ENCODE measurements around the gene LPCAT2. TPM values are rescaled to one million over a fixed set of nuclear protein-coding genes. Genes with fewer than 3 reads are reported as not detected.

LPCAT2 gene
- total and polyA plus RNA-seq, 2 of the 8 experiments (the other 6 are each of a cell fraction or from before 2014, with no cell fraction given): 2.2 to 10.6 TPM

DNA sequence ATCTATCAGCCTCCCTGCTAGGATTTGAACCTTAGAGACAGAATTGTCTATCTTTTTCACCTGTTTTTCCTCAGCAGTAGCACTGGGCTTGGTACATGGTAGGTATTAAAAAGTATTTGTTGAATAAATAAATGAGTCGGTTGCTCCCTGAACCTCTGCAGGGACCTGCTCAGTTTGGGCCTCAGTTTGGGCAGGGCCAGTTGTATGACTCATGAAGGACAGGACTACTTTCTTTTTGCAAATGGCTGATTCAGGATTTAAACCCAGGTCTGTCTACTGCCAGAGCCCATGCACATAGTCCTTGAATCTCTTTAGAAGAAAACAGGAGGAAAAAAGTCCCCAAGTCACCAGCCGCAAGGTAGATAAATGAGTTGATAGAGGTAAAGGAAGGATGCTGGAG is 26.8 kb upstream of the LPCAT2 start:
- no peak overlapping the region for H3K18ac ChIP-seq (ENCODE audit: extremely low read depth, low read length)
- H3K56ac ChIP-seq (replicated peaks; ENCODE audit: insufficient read length, low read depth, low read length): no peak overlapping the region
- ChIA-PET POLR2A (ENCODE audit: partially characterized antibody) (no interaction called here), CTCF (ENCODE audit: partially characterized antibody) (no interaction called here)
- H2BK20ac ChIP-seq (ENCODE audit: low read length): no peak overlapping the region
- no peak overlapping the region for H2AK5ac ChIP-seq (ENCODE audit: low read depth, low read length)
- H4K91ac ChIP-seq (replicated peaks; ENCODE audit: insufficient read length, low read length): no peak overlapping the region
- no peak overlapping the region for H3K4ac ChIP-seq (replicated peaks; ENCODE audit: insufficient read length, low read depth, low read length)
- 93% methylated on average over 2 of the region's 2 CpGs; no CpG with 5 or more reads in 1 of the 2 experiments for WGBS, 2 experiments (ENCODE audit: extremely low coverage in 1 of 2, insufficient coverage in 1 of 2, insufficient read length in 1 of 2, insufficient replicate concordance in 2 of 2, low coverage in 1 of 2, low lambda C conversion rate in 2 of 2, missing lambda C conversion rate in 1 of 2)
- H3K14ac ChIP-seq (ENCODE audit: insufficient read length): no peak overlapping the region
- H3K27me3 ChIP-seq (replicated peaks in 1 of 4; ENCODE audit: control insufficient read depth in 3 of 4, extremely low read depth in 1 of 4, insufficient read depth in 3 of 4, low read length in 3 of 4): peaks cover 7 to 38% (median 29%) of the 10 kb centered on the region in 4 experiments
- peaks cover 0 to 6% of the 10 kb centered on the region in 2 experiments for H4K20me1 ChIP-seq (replicated peaks in 1 of 2; ENCODE audit: control insufficient read depth in 1 of 2, insufficient read depth in 2 of 2, low read length in 2 of 2)
- no peaks in the 10 kb centered on the region; the same call in 1 of the 2 replicates for H3K79me1 ChIP-seq (ENCODE audit: low read depth, low read length)
- H3K36me3 ChIP-seq (ENCODE audit: control insufficient read depth in 2 of 4, insufficient read depth in 4 of 4, low read length in 3 of 4): no peaks in the 10 kb centered on the region; a peak in 2 of 8 replicates
- H3K79me2 ChIP-seq (ENCODE audit: control insufficient read depth in 1 of 2, insufficient read depth in 2 of 2, low read length in 2 of 2): no peaks in the 10 kb centered on the region
- no peaks in the 10 kb centered on the region for H3K9me3 ChIP-seq (ENCODE audit: insufficient read depth in 2 of 2, low read depth in 1 of 2, low read length in 1 of 2)
- no peak overlapping the region for H2AFZ ChIP-seq (ENCODE audit: low read length)
- H3K27ac ChIP-seq (ENCODE audit: low read depth, low read length): no peak overlapping the region
- peaks cover 15% of the 10 kb centered on the region for H3K23me2 ChIP-seq (ENCODE audit: low read depth, low read length)
- no peak overlapping the region for H2BK15ac ChIP-seq (ENCODE audit: low read length)
- no peak overlapping the region for H4K5ac ChIP-seq (ENCODE audit: insufficient read length, low read depth, low read length)
- DNase-seq (ENCODE audit: low read depth in 1 of 2, low spot score in 2 of 2): no peak
- H4K8ac ChIP-seq (ENCODE audit: extremely low read depth, insufficient read depth, low read length): no peak overlapping the region
- no peak for TF ChIP-seq TBP (IDR thresholded peaks at IDR 0.05; ENCODE audit: low read depth, low read length)
- TF ChIP-seq, protein P1, sequence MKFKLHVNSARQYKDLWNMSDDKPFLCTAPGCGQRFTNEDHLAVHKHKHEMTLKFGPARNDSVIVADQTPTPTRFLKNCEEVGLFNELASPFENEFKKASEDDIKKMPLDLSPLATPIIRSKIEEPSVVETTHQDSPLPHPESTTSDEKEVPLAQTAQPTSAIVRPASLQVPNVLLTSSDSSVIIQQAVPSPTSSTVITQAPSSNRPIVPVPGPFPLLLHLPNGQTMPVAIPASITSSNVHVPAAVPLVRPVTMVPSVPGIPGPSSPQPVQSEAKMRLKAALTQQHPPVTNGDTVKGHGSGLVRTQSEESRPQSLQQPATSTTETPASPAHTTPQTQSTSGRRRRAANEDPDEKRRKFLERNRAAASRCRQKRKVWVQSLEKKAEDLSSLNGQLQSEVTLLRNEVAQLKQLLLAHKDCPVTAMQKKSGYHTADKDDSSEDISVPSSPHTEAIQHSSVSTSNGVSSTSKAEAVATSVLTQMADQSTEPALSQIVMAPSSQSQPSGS (IDR thresholded peaks at IDR 0.05; ENCODE audit: low read length): no peak
- no peak for TF ChIP-seq PHF8 (conservative IDR thresholded peaks at IDR 0.05; ENCODE audit: low read depth, low read length)
- no peak for TF ChIP-seq SAP30 (IDR thresholded peaks at IDR 0.05; ENCODE audit: insufficient read depth, insufficient replicate concordance, low read length)
- TF ChIP-seq TCF12 (IDR thresholded peaks at IDR 0.05; ENCODE audit: low read depth, low read length): no peak
- no peak for TF ChIP-seq POLR2AphosphoS5 (IDR thresholded peaks at IDR 0.05; ENCODE audit: low read depth, low read length)
- TF ChIP-seq ASH2L (IDR thresholded peaks at IDR 0.05; ENCODE audit: low read length): no peak
- TF ChIP-seq KDM5A (IDR thresholded peaks at IDR 0.05; ENCODE audit: low read length): no peak
- H3K23ac ChIP-seq (ENCODE audit: insufficient read length): no peak overlapping the region
- FAIRE-seq: no peak
- H3K4me3 ChIP-seq (ENCODE audit: extremely low read depth in 1 of 4, insufficient read depth in 2 of 4, low read depth in 3 of 4, low read length in 4 of 4): no peak overlapping the region
- no peak overlapping the region for H2BK12ac ChIP-seq (ENCODE audit: low read depth, low read length)
- no peak overlapping the region for H3K4me2 ChIP-seq (ENCODE audit: insufficient read depth in 1 of 2, low read depth in 2 of 2, low read length in 2 of 2)
- H2BK120ac ChIP-seq (replicated peaks; ENCODE audit: low read depth, low read length): no peak overlapping the region
- H3K9ac ChIP-seq (replicated peaks in 1 of 4; ENCODE audit: extremely low read depth in 1 of 4, low read depth in 3 of 4, low read length in 3 of 4): no peak overlapping the region
- H2BK5ac ChIP-seq (ENCODE audit: low read depth, low read length): no peak overlapping the region
- peaks cover 3 to 16% (median 7%) of the 10 kb centered on the region in 4 experiments for H3K4me1 ChIP-seq (replicated peaks in 1 of 4; ENCODE audit: control insufficient read depth in 3 of 4, insufficient read depth in 4 of 4, low read length in 3 of 4)
